ENCODE data around the gene HOMER3.

Gene HOMER3

GRCh38 chr19:18984251-18984650 lies 43.2 kb upstream of the HOMER3 start:
- intact Hi-C loops (cut with DNase I; ENCODE audit: low total_unique reads): no loop called here
- Histone ChIP-seq H3K36me3 (no peaks in the 10 kb centered on the region), H3K9me3 (no peaks in the 10 kb centered on the region), H3K27me3 (peaks cover 0 to 23% of the 10 kb centered on the region in 2 donors), H3K4me3 (no peak overlapping the region), H3K27ac (no peak overlapping the region), H3K4me1 (no peaks in the 10 kb centered on the region)
- TF ChIP-seq CTCF (IDR thresholded peaks at IDR 0.05): no peak
- DNase-seq: no peak

- no peak for DNase-seq
- Histone ChIP-seq H3K36me3 (no peaks in the 10 kb centered on the region), H3K9me3 (no peaks in the 10 kb centered on the region), H3K27me3 (peaks cover 0 to 29% of the 10 kb centered on the region in 2 donors), H3K27ac (no peak overlapping the region), H3K4me1 (no peaks in the 10 kb centered on the region), H3K4me3 (no peak overlapping the region)
- intact Hi-C loops (cut with DNase I; ENCODE audit: low total_unique reads): no loop called here
- no peak for TF ChIP-seq CTCF (IDR thresholded peaks at IDR 0.05)
Observed at GRCh38 chr19:18982669-18983068, 41.7 kb upstream of the HOMER3 start.

- no peak for TF ChIP-seq CTCF (IDR thresholded peaks at IDR 0.05)
- Histone ChIP-seq H3K27me3 (peaks cover 0 to 29% of the 10 kb centered on the region in 2 donors), H3K36me3 (no peaks in the 10 kb centered on the region), H3K4me1 (no peaks in the 10 kb centered on the region), H3K4me3 (no peak overlapping the region), H3K9me3 (no peaks in the 10 kb centered on the region), H3K27ac (no peak overlapping the region)
- no peak for DNase-seq
- intact Hi-C loops (cut with DNase I; ENCODE audit: low total_unique reads): no loop called here
Observed at GRCh38 chr19:18980432-18981020, 39.5 kb upstream of the HOMER3 start.

GRCh38 chr19:18978616-18979015 lies 37.6 kb upstream of the HOMER3 start:
- Histone ChIP-seq H3K4me3 (no peak overlapping the region), H3K4me1 (no peaks in the 10 kb centered on the region), H3K27ac (no peak overlapping the region), H3K27me3 (peaks cover 0 to 23% of the 10 kb centered on the region in 2 donors), H3K9me3 (no peaks in the 10 kb centered on the region), H3K36me3 (no peaks in the 10 kb centered on the region)
- no peak for TF ChIP-seq CTCF (IDR thresholded peaks at IDR 0.05)
- no peak for DNase-seq
- intact Hi-C loops (cut with DNase I; ENCODE audit: low total_unique reads): no loop called here

GRCh38 chr19:18975869-18976268 lies 34.9 kb upstream of the HOMER3 start:
- no peak for DNase-seq
- no peak overlapping the region for H3K4me3 ChIP-seq
- H3K27me3 ChIP-seq: peaks cover 0 to 6% of the 10 kb centered on the region in 2 donors
- no peaks in the 10 kb centered on the region for H3K9me3 ChIP-seq
- no peak overlapping the region for H3K27ac ChIP-seq
- intact Hi-C loops (cut with DNase I; ENCODE audit: low total_unique reads): no loop called here
- no peak for TF ChIP-seq CTCF (IDR thresholded peaks at IDR 0.05)
- H3K36me3 ChIP-seq: no peaks in the 10 kb centered on the region
- peaks cover 0 to 2% (median 0%) of the 10 kb centered on the region in 4 donors for H3K4me1 ChIP-seq

GRCh38 chr19:18975011-18975410 lies 34.0 kb upstream of the HOMER3 start:
- Histone ChIP-seq H3K27ac (no peak overlapping the region), H3K36me3 (no peaks in the 10 kb centered on the region), H3K9me3 (no peaks in the 10 kb centered on the region), H3K27me3 (peaks cover 0 to 6% of the 10 kb centered on the region in 2 donors), H3K4me1 (peaks cover 0 to 4% (median 3%) of the 10 kb centered on the region in 4 donors), H3K4me3 (no peak overlapping the region)
- intact Hi-C loops (cut with DNase I; ENCODE audit: low total_unique reads): no loop called here
- no peak for DNase-seq
- TF ChIP-seq CTCF (IDR thresholded peaks at IDR 0.05): no peak

All from tibial artery (tissue), 4 donors.